Fibroblast of skin of left quadriceps (primary cell): ENCODE measurements around the gene ALPI.

Experiments
- DNase-seq, 2 experiments: peaks; one replicate each; pipeline ENCODE4 v3.0.0-alpha.2; 2013; ENCODE audit warnings: low read depth in 2 of 2

ALPI gene

GRCh38 chr2:232460171-232460570 is 4.2 kb downstream of the ALPI start:
- DNase-seq = no peak

GRCh38 chr2:232463701-232464543 is 8.0 kb downstream of the ALPI start:
- no peak for DNase-seq

DNA sequence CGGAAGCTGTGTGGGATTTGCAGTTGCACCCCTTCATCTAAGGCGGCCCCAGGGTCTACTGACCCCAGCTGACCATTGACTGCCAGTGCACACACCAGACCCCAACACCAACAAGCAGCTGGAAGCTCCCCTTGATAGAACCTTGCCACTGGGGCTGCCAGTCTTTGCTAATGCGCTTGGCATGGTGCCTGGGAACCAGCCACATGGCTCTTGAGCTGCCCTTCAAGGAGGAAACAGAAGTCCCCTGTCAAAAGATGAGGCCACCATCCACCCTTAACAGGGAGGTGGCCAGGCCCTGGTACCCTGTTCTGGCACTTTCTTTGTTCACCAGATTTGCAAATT is 8.6 kb downstream of the ALPI start:
- no peak for DNase-seq

GRCh38 chr2:232465061-232465460 is 9.1 kb downstream of the ALPI start:
- no peak for DNase-seq

GRCh38 chr2:232466221-232466620 is 10.3 kb downstream of the ALPI start:
- DNase-seq = no peak

DNA sequence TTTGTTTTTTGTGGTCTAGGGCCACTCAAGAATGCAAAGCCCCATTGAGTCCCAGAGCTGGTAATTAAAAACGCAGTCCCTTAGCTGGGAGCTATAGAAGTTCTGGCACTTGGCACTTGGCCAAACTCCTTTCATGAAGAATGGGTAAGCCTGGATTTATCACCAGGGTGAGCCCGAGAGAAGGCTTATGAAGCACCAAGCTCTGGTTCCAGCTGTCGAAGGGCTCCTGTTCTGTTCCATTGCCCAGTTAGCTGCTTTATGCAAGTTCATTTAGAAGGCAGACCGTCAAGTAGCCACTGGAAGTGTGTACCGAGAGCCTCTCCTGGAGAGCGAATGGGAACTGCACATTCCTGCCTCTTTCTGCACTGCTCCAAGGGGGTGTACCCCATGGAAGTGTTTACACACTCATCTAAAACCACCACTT is 17.5 kb downstream of the ALPI start:
- DNase-seq = no peak

GRCh38 chr2:232476045-232476444 is 20.1 kb downstream of the ALPI start:
- DNase-seq = no peak

DNA sequence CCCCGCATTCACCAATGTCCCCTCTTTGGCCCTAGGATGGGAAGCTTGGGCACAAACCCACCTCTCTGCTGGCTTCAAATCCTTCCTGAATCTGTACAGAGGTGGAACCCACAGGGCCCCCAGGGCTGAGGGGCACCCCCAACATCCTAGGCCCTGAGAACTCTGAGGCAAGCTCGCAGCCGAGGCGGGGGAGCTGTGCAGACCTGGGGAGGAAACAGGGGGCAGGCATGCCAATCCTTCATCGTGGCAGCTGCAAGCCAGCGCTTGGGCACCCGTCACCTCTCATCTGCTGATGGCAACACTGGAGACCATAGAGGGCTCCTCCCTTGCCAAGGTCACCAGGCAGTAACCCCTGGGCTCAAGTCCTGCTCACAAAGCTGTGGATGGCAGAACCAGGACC is 20.8 kb downstream of the ALPI start:
- DNase-seq = no peak

- DNase-seq = no peak
Observed at GRCh38 chr2:232477751-232478510, 22.0 kb downstream of the ALPI start.

- no peak for DNase-seq
Observed at GRCh38 chr2:232478571-232479340, 22.8 kb downstream of the ALPI start.

DNA sequence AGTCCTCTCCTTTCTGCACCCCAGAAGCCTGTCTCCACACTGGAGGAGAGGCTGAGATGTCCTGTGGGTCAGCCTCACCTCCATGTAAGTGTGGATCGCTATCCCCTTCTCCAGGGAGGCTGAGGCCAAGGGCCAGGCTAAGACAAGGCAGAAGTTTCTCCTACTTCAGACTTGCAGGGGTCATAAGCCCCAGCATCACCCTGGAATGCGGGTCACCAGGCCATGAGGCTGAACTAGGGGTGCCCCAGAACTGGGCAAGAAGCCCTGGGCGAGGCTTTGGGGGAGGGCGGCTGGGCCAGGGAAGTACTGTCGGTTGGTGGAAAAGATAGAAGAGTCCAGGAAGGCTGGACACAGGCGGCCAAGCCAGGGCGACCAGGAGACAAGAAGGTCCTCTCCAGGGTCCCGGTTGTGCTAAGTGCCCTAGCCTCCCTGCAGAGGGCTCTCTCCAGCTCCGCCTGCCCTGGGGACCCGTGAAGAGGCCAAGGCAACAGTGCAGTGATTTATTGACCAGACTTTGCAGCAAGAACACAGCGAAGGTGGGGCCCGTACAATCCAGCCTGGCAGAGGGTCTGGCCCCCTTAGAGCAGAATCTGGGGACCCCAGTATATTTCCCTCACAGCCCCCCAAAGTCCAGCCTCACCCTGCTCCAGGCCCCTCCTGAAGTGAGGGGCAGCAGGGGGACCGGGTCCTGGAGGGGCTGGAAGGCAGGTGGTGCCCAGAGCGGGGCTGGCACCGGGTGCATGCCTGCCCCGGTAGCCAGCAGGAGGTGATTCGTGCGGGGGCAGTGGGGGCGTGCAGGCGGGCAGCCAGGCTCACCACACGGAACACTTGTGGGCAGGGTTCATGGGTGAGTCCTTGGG is 23.6 kb downstream of the ALPI start:
- DNase-seq = no peak

DNA sequence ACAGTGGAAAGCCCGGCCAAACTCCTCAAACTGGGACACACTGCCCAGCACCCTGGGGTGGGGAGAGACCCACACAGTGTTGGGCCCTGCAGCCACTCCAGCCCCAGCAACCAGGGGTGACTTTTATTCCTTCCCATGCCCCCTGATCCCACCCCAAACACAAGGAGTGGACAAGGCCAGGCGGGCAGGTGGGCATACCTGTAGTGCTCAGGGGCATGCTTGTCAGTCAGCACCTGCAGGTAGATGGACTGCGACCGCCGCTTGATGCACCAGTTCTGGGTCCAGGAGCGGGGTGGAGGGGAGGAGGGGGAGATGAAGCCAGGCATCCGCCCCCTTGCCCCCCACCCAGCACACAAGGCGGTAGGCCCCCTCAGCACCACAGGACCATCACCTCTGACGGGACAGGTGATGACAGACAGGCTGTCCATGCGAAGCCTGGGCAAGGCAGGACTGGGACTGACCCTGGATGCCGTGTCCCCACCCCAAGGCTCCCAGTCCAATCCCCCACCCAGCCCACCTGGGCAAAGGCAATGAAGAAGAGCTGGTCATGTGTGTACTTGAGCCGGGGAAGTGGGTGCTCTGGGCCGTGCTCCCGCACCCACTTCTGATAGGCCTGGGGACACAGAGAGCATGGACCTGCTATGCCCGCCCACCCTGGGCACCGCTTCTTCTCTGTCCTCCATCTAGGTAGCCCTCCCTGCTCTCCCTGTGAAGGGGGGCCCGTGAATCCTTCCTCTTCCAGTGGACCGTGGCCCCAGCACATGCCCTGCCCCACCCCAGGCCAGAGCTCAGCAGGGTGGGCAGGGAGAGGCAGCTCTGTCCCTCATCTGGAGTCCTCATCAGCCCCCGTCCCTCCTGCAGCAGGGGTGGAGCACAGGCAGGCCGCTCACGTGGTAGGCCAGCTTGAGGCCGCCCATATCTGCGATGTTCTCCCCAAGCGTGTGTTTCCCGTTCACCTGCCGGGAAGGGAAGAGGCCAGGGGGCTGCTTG is 24.5 kb downstream of the ALPI start:
- DNase-seq = no peak

- DNase-seq = no peak
Observed at GRCh38 chr2:232481322-232482140, 25.6 kb downstream of the ALPI start.

GRCh38 chr2:232482301-232483238 is 26.6 kb downstream of the ALPI start:
- no peak for DNase-seq

GRCh38 chr2:232483311-232483922 is 27.5 kb downstream of the ALPI start:
- no peak for DNase-seq

- no peak for DNase-seq
Observed at GRCh38 chr2:232483923-232484627, 28.1 kb downstream of the ALPI start.
